Skeletal muscle satellite cell (primary cell): ENCODE results near the gene SYPL2.
"Not testable (repeated sequence)": the region's sequence is repeated elsewhere in the genome, so short reads cannot be mapped to it uniquely, and the experiment has no call there.

Source experiments
- H3K27me3 ChIP-seq: 2 replicates; pipeline ENCODE4 v1.7.0; 2013; ENCODE audit warnings: low read length; ENCODE audit not compliant: control insufficient read depth, insufficient read depth
- H3K36me3 ChIP-seq: 2 replicates; pipeline ENCODE4 v1.7.0; 2013; ENCODE audit warnings: mild to moderate bottlenecking, control low read depth, low read length; ENCODE audit not compliant: insufficient read depth
- H3K4me1 ChIP-seq: 2 replicates; pipeline ENCODE4 v1.7.0; 2013; ENCODE audit warnings: low read length; ENCODE audit not compliant: control insufficient read depth, insufficient read depth
- H3K4me2 ChIP-seq: 2 replicates; pipeline ENCODE4 v1.7.0; 2013; ENCODE audit warnings: mild to moderate bottlenecking, low read length
- H3K4me3 ChIP-seq: 2 replicates; pipeline ENCODE4 v1.7.0; 2013; ENCODE audit warnings: low read length
- H3K9ac ChIP-seq: 2 replicates; pipeline ENCODE4 v1.7.0; 2013; ENCODE audit warnings: mild to moderate bottlenecking, low read depth, low read length, moderate library complexity
- H3K9me3 ChIP-seq: replicated peaks from 2 replicates; pipeline ENCODE4 v1.7.0; 2013; ENCODE audit warnings: mild to moderate bottlenecking, control low read depth, low read length

SYPL2 gene

GRCh38 chr1:109473284-109474057 lies 7.1 kb downstream of the SYPL2 start:
- H3K27me3 ChIP-seq, result peaks cover 79% of the 10 kb centered on the region
- not testable (repeated sequence) for H3K9ac ChIP-seq, H3K36me3 ChIP-seq, H3K4me1 ChIP-seq, H3K4me2 ChIP-seq, H3K4me3 ChIP-seq, H3K9me3 ChIP-seq

GRCh38 chr1:109474697-109475096 lies 8.4 kb downstream of the SYPL2 start:
- Histone ChIP-seq H3K9ac (no peak overlapping the region), H3K4me3 (no peak overlapping the region), H3K27me3 (peaks cover 82% of the 10 kb centered on the region), H3K4me1 (no peaks in the 10 kb centered on the region), H3K4me2 (no peak overlapping the region), H3K36me3 (no peaks in the 10 kb centered on the region), H3K9me3 (no peaks in the 10 kb centered on the region)

GRCh38 chr1:109475261-109475660 lies 8.9 kb downstream of the SYPL2 start:
- Histone ChIP-seq H3K27me3 (peaks cover 82% of the 10 kb centered on the region), H3K4me1 (no peaks in the 10 kb centered on the region), H3K9ac (no peak overlapping the region), H3K36me3 (no peaks in the 10 kb centered on the region), H3K4me3 (no peak overlapping the region), H3K4me2 (no peak overlapping the region), H3K9me3 (no peaks in the 10 kb centered on the region)

- no peaks in the 10 kb centered on the region for H3K9me3 ChIP-seq
- peaks cover 78% of the 10 kb centered on the region for H3K27me3 ChIP-seq
- no peak overlapping the region for H3K4me2 ChIP-seq
- H3K4me1 ChIP-seq, result no peaks in the 10 kb centered on the region
- H3K9ac ChIP-seq, result no peak overlapping the region
- H3K4me3 ChIP-seq, result no peak overlapping the region
- no peaks in the 10 kb centered on the region for H3K36me3 ChIP-seq
Measured at GRCh38 chr1:109476825-109477224, 10.5 kb downstream of the SYPL2 start.

GRCh38 chr1:109477821-109478220 lies 11.5 kb downstream of the SYPL2 start:
- Histone ChIP-seq H3K36me3 (no peaks in the 10 kb centered on the region), H3K9ac (no peak overlapping the region), H3K27me3 (peaks cover 68% of the 10 kb centered on the region)

GRCh38 chr1:109478806-109479205 lies 12.5 kb downstream of the SYPL2 start:
- H3K36me3 ChIP-seq, result no peaks in the 10 kb centered on the region
- peaks cover 60% of the 10 kb centered on the region for H3K27me3 ChIP-seq
- no peak overlapping the region for H3K4me2 ChIP-seq
- H3K9me3 ChIP-seq, result no peaks in the 10 kb centered on the region
- H3K4me1 ChIP-seq, result peaks cover 7% of the 10 kb centered on the region
- no peak overlapping the region for H3K9ac ChIP-seq
- H3K4me3 ChIP-seq, result no peak overlapping the region

More at GRCh38 chr1:109477821-109478220, 11.5 kb downstream of the SYPL2 start:
- Histone ChIP-seq H3K4me3 (no peak overlapping the region), H3K9me3 (no peaks in the 10 kb centered on the region), H3K4me2 (no peak overlapping the region), H3K4me1 (peaks cover under 1% of the 10 kb centered on the region)

GRCh38 chr1:109479311-109479710 lies 13.0 kb downstream of the SYPL2 start:
- H3K4me2 ChIP-seq, result no peak overlapping the region
- H3K4me3 ChIP-seq, result no peak overlapping the region
- H3K36me3 ChIP-seq, result no peaks in the 10 kb centered on the region
- H3K9ac ChIP-seq, result no peak overlapping the region
- peaks cover 56% of the 10 kb centered on the region for H3K27me3 ChIP-seq
- H3K4me1 ChIP-seq, result peaks cover 7% of the 10 kb centered on the region
- no peaks in the 10 kb centered on the region for H3K9me3 ChIP-seq

- Histone ChIP-seq H3K4me2 (no peak overlapping the region), H3K9ac (no peak overlapping the region), H3K4me3 (no peak overlapping the region), H3K27me3 (peaks cover 52% of the 10 kb centered on the region), H3K9me3 (no peaks in the 10 kb centered on the region), H3K4me1 (peaks cover 12% of the 10 kb centered on the region), H3K36me3 (no peaks in the 10 kb centered on the region)
Measured at GRCh38 chr1:109479901-109480300, 13.6 kb downstream of the SYPL2 start.

GRCh38 chr1:109481646-109482045 lies 15.3 kb downstream of the SYPL2 start:
- H3K36me3 ChIP-seq, result peaks cover 8% of the 10 kb centered on the region
- H3K9ac ChIP-seq, result no peak overlapping the region
- peaks cover 18% of the 10 kb centered on the region for H3K4me1 ChIP-seq
- no peak overlapping the region for H3K4me2 ChIP-seq
- peaks cover 39% of the 10 kb centered on the region for H3K27me3 ChIP-seq
- H3K9me3 ChIP-seq, result no peaks in the 10 kb centered on the region
- no peak overlapping the region for H3K4me3 ChIP-seq

GRCh38 chr1:109482242-109482641 lies 15.9 kb downstream of the SYPL2 start:
- no peaks in the 10 kb centered on the region for H3K9me3 ChIP-seq
- no peak overlapping the region for H3K9ac ChIP-seq
- no peak overlapping the region for H3K4me2 ChIP-seq
- peaks cover 11% of the 10 kb centered on the region for H3K36me3 ChIP-seq
- peaks cover 18% of the 10 kb centered on the region for H3K4me1 ChIP-seq
- H3K27me3 ChIP-seq, result peaks cover 35% of the 10 kb centered on the region
- H3K4me3 ChIP-seq, result no peak overlapping the region

- H3K4me2 ChIP-seq, result peak overlapping the region; percentile 92
- peaks cover 18% of the 10 kb centered on the region for H3K4me1 ChIP-seq
- H3K27me3 ChIP-seq, result peaks cover 33% of the 10 kb centered on the region
- H3K4me3 ChIP-seq, result peak overlapping the region; percentile 72
- H3K36me3 ChIP-seq, result peaks cover 19% of the 10 kb centered on the region
- H3K9ac ChIP-seq, result no peak overlapping the region
- no peaks in the 10 kb centered on the region for H3K9me3 ChIP-seq
Measured at GRCh38 chr1:109482791-109483671, 16.7 kb downstream of the SYPL2 start.
